Bronchial epithelial cell (primary cell): ENCODE data around the gene ZNF451. TPM values are rescaled to one million over a fixed set of nuclear protein-coding genes. Genes with fewer than 3 reads are reported as not detected.
A peak's percentile ranks its signal among the peaks of the same experiment; 100 is the strongest.

Source experiments
- DNase-seq: peaks from one replicate; pipeline ENCODE4 v3.0.0-alpha.2; 2010; ENCODE audit warnings: low read depth
- FAIRE-seq: peaks from 2 replicates; lab custom pipeline; 2011; peaks lifted over from hg19 to GRCh38; lab: Jason Lieb, UNC
- H3K27me3 ChIP-seq: 2 replicates; pipeline ENCODE4 v1.5.1; 2011; ENCODE audit warnings: low read length; ENCODE audit not compliant: control insufficient read depth, insufficient read depth
- H3K36me3 ChIP-seq: 2 replicates; pipeline ENCODE4 v1.5.1; 2011; ENCODE audit warnings: low read length; ENCODE audit not compliant: control insufficient read depth, insufficient read depth
- H3K4me3 ChIP-seq: 2 replicates; pipeline ENCODE4 v1.5.1; 2011; ENCODE audit warnings: mild to moderate bottlenecking, low read depth, low read length, control low read depth
- CTCF ChIP-seq: IDR thresholded peaks from 2 replicates; pipeline ENCODE4 v1.5.1; 2011; ENCODE audit warnings: mild to moderate bottlenecking, moderate library complexity, low read length, control low read depth, inconsistent platforms; ENCODE audit not compliant: insufficient read depth, severe bottlenecking
- total RNA-seq: library from RNA; depleted of rRNA; stranded (reverse); fragments of >200 nt; gene quantifications from 2 replicates; pipeline ENCODE4 v1.2.1, GENCODE V29; 2014

ZNF451 gene
- total RNA-seq, 1 donor from 2014 or later: 51.6 TPM

GRCh38 chr6:57165080-57165479, 75.1 kb downstream of the ZNF451 start:
- Histone ChIP-seq H3K36me3 (no peaks in the 10 kb centered on the region), H3K4me3 (no peak overlapping the region), H3K27me3 (no peaks in the 10 kb centered on the region)
- no peak for TF ChIP-seq CTCF
- no peak for FAIRE-seq
- DNase-seq: no peak

GRCh38 chr6:57172136-57173055, 82.4 kb downstream of the ZNF451 start, which contains the start of gene BAG2:
Gene BAG2 (plus strand): TSS chr6:57172326. CDS start chr6:57172698, 372 bp downstream.
- no peaks in the 10 kb centered on the region for H3K36me3 ChIP-seq
- no peaks in the 10 kb centered on the region for H3K27me3 ChIP-seq
- peak within 1 kb of the TSS; percentile 54 for H3K4me3 ChIP-seq
- peak; percentile 48 for TF ChIP-seq CTCF
- no peak for FAIRE-seq
- DNase-seq: peak; percentile 47

- FAIRE-seq (no peak), DNase-seq (peak; percentile 22)
- Histone ChIP-seq H3K4me3 (peak overlapping the region; percentile 54), H3K27me3 (no peaks in the 10 kb centered on the region), H3K36me3 (no peaks in the 10 kb centered on the region)
- no peak for TF ChIP-seq CTCF
These were observed 83.3 kb downstream of the ZNF451 start for GRCh38 chr6:57173056-57173885.

- no peak for TF ChIP-seq CTCF
- Histone ChIP-seq H3K27me3 (no peaks in the 10 kb centered on the region), H3K36me3 (no peaks in the 10 kb centered on the region), H3K4me3 (peak overlapping the region; percentile 54)
- DNase-seq: peak; percentile 80
- FAIRE-seq: no peak
These were observed 84.0 kb downstream of the ZNF451 start for GRCh38 chr6:57173886-57174510.

GRCh38 chr6:57174511-57174907, 84.5 kb downstream of the ZNF451 start:
- no peak for TF ChIP-seq CTCF
- no peak overlapping the region for H3K4me3 ChIP-seq
- no peak for DNase-seq
- FAIRE-seq: no peak
- no peaks in the 10 kb centered on the region for H3K36me3 ChIP-seq
- H3K27me3 ChIP-seq: no peaks in the 10 kb centered on the region
